Uterus (tissue), 2 donors: Measurements from ENCODE around the gene COL18A1.

Source experiments
- CTCF ChIP-seq, 4 experiments: fragments of 200-600 bp in 2 of 4; fragments of 450-650 bp in 2 of 4; sonication (generic) in 2 of 4; IDR thresholded peaks; one replicate each; pipeline ENCODE4 v1.5.1; 2016 to 2019; ENCODE audit warnings: antibody characterized with exemption in 4 of 4, mild to moderate bottlenecking in 2 of 4, moderate library complexity in 1 of 4
- POLR2A ChIP-seq, 2 donors: fragments of 450-650 bp; IDR thresholded peaks; one replicate each; pipeline ENCODE4 v1.6.1; 2016; ENCODE audit warnings: antibody characterized with exemption in 2 of 2, mild to moderate bottlenecking in 1 of 2, moderate library complexity in 1 of 2

GRCh38 chr21:45516071-45516670, 111.2 kb downstream of the COL18A1 start:
- no peak for TF ChIP-seq CTCF (IDR thresholded peaks at IDR 0.05)
- no peak for TF ChIP-seq POLR2A (IDR thresholded peaks at IDR 0.05)
